GM21619 (cell line): ENCODE data around the gene ELMOD1.
A peak's percentile ranks its signal among the peaks of the same experiment; 100 is the strongest.
"Not testable (repeated sequence)": the region's sequence is repeated elsewhere in the genome, so short reads cannot be mapped to it uniquely, and the experiment has no call there.

Experiments
- ATAC-seq: cut with Tn5 transposase; IDR thresholded peaks from one replicate; pipeline ENCODE4 v1.9.1; 2021; ENCODE audit not compliant: unreplicated experiment

Gene ELMOD1

GRCh38 chr11:107590460-107591377, at the start of gene ELMOD1:
ELMOD1 (plus strand) TSS chr11:107591147; CDS start chr11:107618190, 27,043 bp downstream.
- peak; percentile 59 for ATAC-seq

GRCh38 chr11:107545101-107545514, 45.8 kb upstream of the ELMOD1 start:
- no peak for ATAC-seq

- ATAC-seq: no peak
These were observed 43.0 kb upstream of the ELMOD1 start for GRCh38 chr11:107547961-107548360.

GRCh38 chr11:107549253-107549953, 41.5 kb upstream of the ELMOD1 start:
- no peak for ATAC-seq

- no peak for ATAC-seq
These were observed 41.0 kb upstream of the ELMOD1 start for GRCh38 chr11:107549954-107550285.

GRCh38 chr11:107550304-107550703, 40.6 kb upstream of the ELMOD1 start:
- ATAC-seq: no peak

GRCh38 chr11:107561688-107562087, 29.3 kb upstream of the ELMOD1 start:
- ATAC-seq: no peak

- ATAC-seq: no peak
These were observed 28.2 kb upstream of the ELMOD1 start for GRCh38 chr11:107562647-107563208.

GRCh38 chr11:107563702-107564101, 27.2 kb upstream of the ELMOD1 start:
- peak; percentile 31 for ATAC-seq

- ATAC-seq: peak; percentile 13
These were observed 26.1 kb upstream of the ELMOD1 start for GRCh38 chr11:107564877-107565218.

GRCh38 chr11:107565219-107565937, 25.6 kb upstream of the ELMOD1 start, which contains the start of gene ALKBH8:
ALKBH8 (minus strand) TSS chr11:107565735; CDS start chr11:107560893, 4,842 bp downstream.
- ATAC-seq: peak; percentile 75

- ATAC-seq: peak; percentile 0
These were observed 24.9 kb upstream of the ELMOD1 start for GRCh38 chr11:107565955-107566501.

GRCh38 chr11:107566569-107566968, 24.4 kb upstream of the ELMOD1 start:
- no peak for ATAC-seq

GRCh38 chr11:107567739-107568335, 23.1 kb upstream of the ELMOD1 start:
- ATAC-seq: no peak

GRCh38 chr11:107570015-107570414, 20.9 kb upstream of the ELMOD1 start:
- no peak for ATAC-seq

- no peak for ATAC-seq
These were observed 17.5 kb upstream of the ELMOD1 start for GRCh38 chr11:107573438-107573837.

GRCh38 chr11:107576497-107577345, 14.2 kb upstream of the ELMOD1 start:
- peak; percentile 76 for ATAC-seq

GRCh38 chr11:107577346-107577711, 13.6 kb upstream of the ELMOD1 start:
- no peak for ATAC-seq

- ATAC-seq: not testable (repeated sequence)
These were observed 11.8 kb upstream of the ELMOD1 start for GRCh38 chr11:107579169-107579568.

GRCh38 chr11:107581147-107581546, 9.8 kb upstream of the ELMOD1 start:
- no peak for ATAC-seq
